Measurements from ENCODE around the gene KCTD14. TPM values are rescaled to one million over a fixed set of nuclear protein-coding genes. Genes with fewer than 3 reads are reported as not detected.

The KCTD14 gene
- total and polyA plus RNA-seq, 2 of the 4 experiments (the other 2 are of a cell fraction) = 0.90 to 0.97 TPM

DNA sequence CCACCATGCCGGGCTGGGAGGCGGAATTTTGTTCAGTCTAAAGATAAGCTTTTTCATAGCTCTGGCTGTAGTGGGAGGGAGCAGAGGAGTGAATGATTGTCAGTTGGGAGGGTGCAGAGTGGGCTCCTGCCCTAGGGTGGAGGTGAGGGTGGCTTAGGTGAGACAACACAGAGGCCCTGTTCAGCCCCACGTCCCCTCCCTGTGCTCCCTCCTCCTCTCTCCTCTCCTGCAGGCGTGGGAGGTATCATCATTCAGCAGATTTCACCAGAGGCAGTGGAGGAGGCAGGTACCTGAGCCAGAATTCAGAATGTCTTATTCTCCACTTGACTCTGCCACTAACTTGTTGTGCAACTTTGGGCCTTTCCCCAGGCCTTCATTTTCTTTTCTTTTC, 38.8 kb upstream of the KCTD14 start:
- intact Hi-C loops (cut with micrococcal nuclease) = no loop called here
- WGBS, 2 experiments (ENCODE audit: extremely low coverage in 2 of 2, insufficient read length in 1 of 2) = no CpG with 5 or more reads among the region's 4 CpGs
- Histone ChIP-seq H4K8ac (ENCODE audit: low read depth in 2 of 2, low read length in 2 of 2) (no peak overlapping the region), H3K4me1 (ENCODE audit: control insufficient read depth, insufficient read depth, low read length) (no peaks in the 10 kb centered on the region; the same call in none of the 2 replicates), H3K9me3 (ENCODE audit: control insufficient read depth, insufficient read depth, low read length) (no peaks in the 10 kb centered on the region), H3K56ac (ENCODE audit: extremely low read depth, insufficient read depth, low read length) (no peak overlapping the region), H3K27ac (ENCODE audit: insufficient read depth, low read length) (no peak overlapping the region), H3K14ac (replicated peaks; ENCODE audit: low read depth, low read length) (no peak overlapping the region), H2BK20ac (ENCODE audit: low read depth, low read length) (no peak overlapping the region), H3K4me2 (ENCODE audit: low read depth, low read length) (no peak overlapping the region), H4K91ac (ENCODE audit: insufficient read depth, low read depth, low read length) (no peak overlapping the region), H3K36me3 (ENCODE audit: control insufficient read depth, insufficient read depth, low read length) (no peaks in the 10 kb centered on the region), H3K9ac (ENCODE audit: low read depth, low read length) (no peak overlapping the region), H3K4me3 (ENCODE audit: insufficient read depth, low read depth, low read length) (no peak overlapping the region), H2BK120ac (ENCODE audit: low read depth, low read length) (no peak overlapping the region), H3K79me1 (ENCODE audit: low read depth in 1 of 2, low read length in 2 of 2) (peaks cover 0 to 10% of the 10 kb centered on the region in 2 experiments; a peak in 2 of 4 replicates), H3K4ac (ENCODE audit: low read depth, low read length) (no peak overlapping the region), H2BK5ac (ENCODE audit: low read depth, low read length, poor library complexity, severe bottlenecking) (no peak overlapping the region), H3K23ac (ENCODE audit: low read depth, low read length) (no peak overlapping the region), H2AK9ac (replicated peaks; ENCODE audit: low read depth, low read length, poor library complexity) (no peak overlapping the region), H4K20me1 (ENCODE audit: insufficient read depth, low read length) (no peaks in the 10 kb centered on the region), H2AK5ac (ENCODE audit: low read depth, low read length) (no peak overlapping the region), H2AFZ (replicated peaks; ENCODE audit: low read length, poor library complexity) (no peak overlapping the region), H3K9me1 (ENCODE audit: insufficient read depth, low read length) (peaks cover 3% of the 10 kb centered on the region; the same call in 1 of the 2 replicates), H3K18ac (ENCODE audit: low read depth, low read length) (no peak overlapping the region), H2BK15ac (ENCODE audit: low read depth, low read length) (no peak overlapping the region), H3K27me3 (ENCODE audit: control insufficient read depth, insufficient read depth, low read length) (no peaks in the 10 kb centered on the region), H4K5ac (ENCODE audit: low read depth, low read length) (no peak overlapping the region)
- in situ Hi-C loops (cut with MboI; ENCODE audit: low sequenced_read_pairs) = no loop called here
- dilution Hi-C loops (cut with HindIII; ENCODE audit: low sequenced_read_pairs, unreplicated experiment) = no loop called here
- no peak for ATAC-seq (ENCODE audit: low read depth)
- POLR2A ChIA-PET (ENCODE audit: unreplicated experiment) = no interaction called here
- CTCF ChIA-PET = no interaction called here
- no TSS peak for BruUV-seq (replicated peaks)
- TF ChIP-seq RCOR1 (IDR thresholded peaks at IDR 0.05; ENCODE audit: insufficient replicate concordance, low read length) (no peak), MAFK (IDR thresholded peaks at IDR 0.05; ENCODE audit: low read depth, low read length) (no peak), RFX5 (IDR thresholded peaks at IDR 0.05; ENCODE audit: low read depth, low read length) (no peak), MXI1 (IDR thresholded peaks at IDR 0.05; ENCODE audit: borderline replicate concordance, low read depth, low read length) (no peak), CEBPB (IDR thresholded peaks at IDR 0.05; ENCODE audit: low read depth, low read length) (no peak), RAD21 (IDR thresholded peaks at IDR 0.05; ENCODE audit: low read length) (no peak), POLR2A (IDR thresholded peaks at IDR 0.05; ENCODE audit: low read depth, low read length) (no peak), BHLHE40 (IDR thresholded peaks at IDR 0.05; ENCODE audit: low read depth, low read length) (no peak)
- TF ChIP-seq, protein P1, sequence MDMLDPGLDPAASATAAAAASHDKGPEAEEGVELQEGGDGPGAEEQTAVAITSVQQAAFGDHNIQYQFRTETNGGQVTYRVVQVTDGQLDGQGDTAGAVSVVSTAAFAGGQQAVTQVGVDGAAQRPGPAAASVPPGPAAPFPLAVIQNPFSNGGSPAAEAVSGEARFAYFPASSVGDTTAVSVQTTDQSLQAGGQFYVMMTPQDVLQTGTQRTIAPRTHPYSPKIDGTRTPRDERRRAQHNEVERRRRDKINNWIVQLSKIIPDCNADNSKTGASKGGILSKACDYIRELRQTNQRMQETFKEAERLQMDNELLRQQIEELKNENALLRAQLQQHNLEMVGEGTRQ (IDR thresholded peaks at IDR 0.05; ENCODE audit: low read depth, low read length) = no peak
- TF ChIP-seq, protein P2, sequence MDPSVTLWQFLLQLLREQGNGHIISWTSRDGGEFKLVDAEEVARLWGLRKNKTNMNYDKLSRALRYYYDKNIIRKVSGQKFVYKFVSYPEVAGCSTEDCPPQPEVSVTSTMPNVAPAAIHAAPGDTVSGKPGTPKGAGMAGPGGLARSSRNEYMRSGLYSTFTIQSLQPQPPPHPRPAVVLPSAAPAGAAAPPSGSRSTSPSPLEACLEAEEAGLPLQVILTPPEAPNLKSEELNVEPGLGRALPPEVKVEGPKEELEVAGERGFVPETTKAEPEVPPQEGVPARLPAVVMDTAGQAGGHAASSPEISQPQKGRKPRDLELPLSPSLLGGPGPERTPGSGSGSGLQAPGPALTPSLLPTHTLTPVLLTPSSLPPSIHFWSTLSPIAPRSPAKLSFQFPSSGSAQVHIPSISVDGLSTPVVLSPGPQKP (IDR thresholded peaks at IDR 0.05; ENCODE audit: borderline replicate concordance, low read depth, low read length) = no peak
- no peak for DNase-seq
